ENCODE data around the gene CD22. TPM values are rescaled to one million over a fixed set of nuclear protein-coding genes. Genes with fewer than 3 reads are reported as not detected.

CD22 gene
- total and polyA plus RNA-seq, 2 of the 8 experiments (the other 6 are each of a cell fraction or from before 2014, with no cell fraction given), result 0.06 to 0.60 TPM

DNA sequence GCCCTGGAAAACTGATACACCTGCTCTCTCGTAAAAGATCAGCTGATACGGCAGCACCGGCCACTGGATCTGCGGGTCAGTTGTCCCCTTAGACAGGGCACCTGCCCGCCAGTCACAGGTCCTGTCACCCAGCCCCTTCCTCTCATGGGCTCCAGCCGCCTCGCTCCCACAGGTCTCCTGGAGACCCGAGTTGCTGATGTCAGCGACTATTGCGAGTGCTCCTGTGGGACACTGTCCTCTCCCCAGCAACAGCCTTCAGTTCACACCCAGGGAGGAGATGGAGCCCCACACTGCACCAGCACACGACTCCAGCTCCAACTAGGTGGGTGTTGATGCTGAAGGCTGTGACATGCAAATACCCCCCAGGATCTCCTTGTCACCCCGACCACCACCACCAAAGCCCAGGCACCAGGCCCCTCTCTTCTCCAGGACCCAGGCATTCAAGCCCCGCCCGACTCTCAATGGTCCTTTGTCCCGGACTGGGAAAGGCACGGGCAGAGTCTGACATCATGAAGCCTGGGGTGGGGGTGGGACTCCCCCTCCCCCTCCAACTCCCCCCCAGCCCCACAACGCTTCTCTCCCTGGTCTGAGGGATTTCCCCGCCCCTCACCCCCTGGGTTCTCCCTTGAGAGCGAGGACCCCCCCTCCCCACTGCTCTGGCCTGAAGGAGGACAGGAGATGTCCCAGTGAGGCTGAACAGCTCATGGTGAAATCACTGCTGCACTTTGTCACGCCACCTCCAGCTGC is 38.4 kb upstream of the CD22 start (continued):
- TF ChIP-seq KDM1A (IDR thresholded peaks at IDR 0.05; ENCODE audit: borderline replicate concordance, low read length) (no peak), NRF1 (IDR thresholded peaks at IDR 0.05; ENCODE audit: low read depth, low read length) (no peak), EP300 (IDR thresholded peaks at IDR 0.05; ENCODE audit: borderline replicate concordance in 1 of 2, low read depth in 2 of 2, low read length in 2 of 2) (no peak)
- TF ChIP-seq, protein P1, sequence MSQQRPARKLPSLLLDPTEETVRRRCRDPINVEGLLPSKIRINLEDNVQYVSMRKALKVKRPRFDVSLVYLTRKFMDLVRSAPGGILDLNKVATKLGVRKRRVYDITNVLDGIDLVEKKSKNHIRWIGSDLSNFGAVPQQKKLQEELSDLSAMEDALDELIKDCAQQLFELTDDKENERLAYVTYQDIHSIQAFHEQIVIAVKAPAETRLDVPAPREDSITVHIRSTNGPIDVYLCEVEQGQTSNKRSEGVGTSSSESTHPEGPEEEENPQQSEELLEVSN (IDR thresholded peaks at IDR 0.05), result no peak

Data from H1 (cell line).